Trophoblast cell (in vitro differentiated cells and primary cell): Measurements from ENCODE around the gene ADA.
"Not testable (repeated sequence)": the region's sequence is repeated elsewhere in the genome, so short reads cannot be mapped to it uniquely, and the experiment has no call there.

Source experiments
- DNase-seq, 2 donors: peaks; one replicate each; pipeline ENCODE4 v3.0.0-alpha.2; 2016
- H2AFZ ChIP-seq: 2 replicates; pipeline ENCODE4 v1.6.1; 2013; ENCODE audit warnings: low read length, moderate library complexity, mild to moderate bottlenecking; ENCODE audit not compliant: insufficient read depth, poor library complexity
- H2AK5ac ChIP-seq: 2 replicates; pipeline ENCODE4 v1.6.1; 2013; ENCODE audit warnings: mild to moderate bottlenecking, low read length
- H2BK120ac ChIP-seq: 2 replicates; pipeline ENCODE4 v1.6.1; 2013; ENCODE audit warnings: low read length, mild to moderate bottlenecking, moderate library complexity; ENCODE audit not compliant: insufficient read depth, poor library complexity
- H2BK12ac ChIP-seq: 2 replicates; pipeline ENCODE4 v1.6.1; 2013; ENCODE audit warnings: mild to moderate bottlenecking, low read length, moderate library complexity
- H2BK5ac ChIP-seq: 2 replicates; pipeline ENCODE4 v1.6.1; 2013; ENCODE audit warnings: low read length, low read depth, moderate library complexity, mild to moderate bottlenecking; ENCODE audit not compliant: poor library complexity
- H3K14ac ChIP-seq: 2 replicates; pipeline ENCODE4 v1.6.1; 2013; ENCODE audit warnings: mild to moderate bottlenecking, low read length
- H3K18ac ChIP-seq: 2 replicates; pipeline ENCODE4 v1.6.1; 2013; ENCODE audit warnings: mild to moderate bottlenecking, low read length
- H3K23ac ChIP-seq: 2 replicates; pipeline ENCODE4 v1.6.1; 2013; ENCODE audit warnings: low read length
- H3K27ac ChIP-seq: 2 replicates; pipeline ENCODE4 v1.5.1; 2013; ENCODE audit warnings: low read depth, mild to moderate bottlenecking, inconsistent platforms, low read length, moderate library complexity
- H3K27me3 ChIP-seq: 2 replicates; pipeline ENCODE4 v1.6.1; 2013; ENCODE audit warnings: inconsistent platforms, mild to moderate bottlenecking, low read length, moderate library complexity; ENCODE audit not compliant: insufficient read depth
- H3K36me3 ChIP-seq, 2 experiments: 1 replicate in 1 of 2; 2 replicates in 1 of 2; pipeline ENCODE4 v1.6.1; 2013; ENCODE audit warnings: low read length in 2 of 2, mild to moderate bottlenecking in 2 of 2, moderate library complexity in 1 of 2; ENCODE audit not compliant: insufficient read depth in 2 of 2, control insufficient read depth in 1 of 2
- H3K4ac ChIP-seq: 2 replicates; pipeline ENCODE4 v1.6.1; 2013; ENCODE audit warnings: low read depth, mild to moderate bottlenecking, low read length, moderate library complexity
- H3K4me1 ChIP-seq, 2 experiments: 1 replicate in 1 of 2; 2 replicates in 1 of 2; pipeline ENCODE4 v1.6.1; 2013; ENCODE audit warnings: low read length in 2 of 2, mild to moderate bottlenecking in 2 of 2, moderate library complexity in 1 of 2; ENCODE audit not compliant: insufficient read depth in 2 of 2, control insufficient read depth in 1 of 2
- H3K4me2 ChIP-seq: 2 replicates; pipeline ENCODE4 v1.6.1; 2013; ENCODE audit warnings: inconsistent platforms, mild to moderate bottlenecking, low read length, moderate library complexity
- H3K4me3 ChIP-seq: 2 replicates; pipeline ENCODE4 v1.5.1; 2013; ENCODE audit warnings: mild to moderate bottlenecking, low read depth, low read length, inconsistent platforms
- H3K79me1 ChIP-seq: one replicate; pipeline ENCODE4 v1.6.1; 2013; ENCODE audit warnings: low read length
- H3K79me2 ChIP-seq: 2 replicates; pipeline ENCODE4 v1.6.1; 2013; ENCODE audit warnings: low read length, mild to moderate bottlenecking; ENCODE audit not compliant: control insufficient read depth, insufficient read depth, poor library complexity
- H3K9ac ChIP-seq: 2 replicates; pipeline ENCODE4 v1.6.1; 2013; ENCODE audit warnings: mild to moderate bottlenecking, low read length
- H3K9me3 ChIP-seq: 2 replicates; pipeline ENCODE4 v1.6.1; 2013; ENCODE audit warnings: low read depth, mild to moderate bottlenecking, control low read depth, inconsistent platforms, low read length; ENCODE audit not compliant: insufficient read depth
- H4K12ac ChIP-seq: 2 replicates; pipeline ENCODE4 v1.6.1; 2013; ENCODE audit warnings: low read depth, mild to moderate bottlenecking, low read length, moderate library complexity
- H4K8ac ChIP-seq: 2 replicates; pipeline ENCODE4 v1.6.1; 2013; ENCODE audit warnings: low read depth, mild to moderate bottlenecking, low read length, moderate library complexity
- H4K91ac ChIP-seq: one replicate; pipeline ENCODE4 v1.6.1; 2013; ENCODE audit warnings: low read depth, mild to moderate bottlenecking, low read length, moderate library complexity
- WGBS: extraction: QIAGEN DNeasy Blood & Tissue Kit; methylation state at CpG from one replicate; pipeline ENCODE4 v1.1.7; 2013; ENCODE audit warnings: missing lambda C conversion rate; ENCODE audit not compliant: insufficient read length, insufficient coverage; ENCODE audit errors: extremely low coverage; 5-methylcytosine and 5-hydroxymethylcytosine counted together

ADA gene

GRCh38 chr20:44658810-44659209 is 7.3 kb upstream of the ADA start:
- H2AK5ac ChIP-seq, result no peak overlapping the region
- no peak overlapping the region for H4K12ac ChIP-seq
- no peak overlapping the region for H3K23ac ChIP-seq
- peaks cover 3% of the 10 kb centered on the region for H3K9me3 ChIP-seq
- no peaks in the 10 kb centered on the region for H3K79me1 ChIP-seq
- H3K4ac ChIP-seq, result no peak overlapping the region
- no peak overlapping the region for H2AFZ ChIP-seq
- H3K27ac ChIP-seq, result no peak overlapping the region
- no peaks in the 10 kb centered on the region for H3K79me2 ChIP-seq
- no peak for DNase-seq
- H4K91ac ChIP-seq, result no peak overlapping the region
- no peak overlapping the region for H4K8ac ChIP-seq
- no peak overlapping the region for H2BK12ac ChIP-seq
- no peak overlapping the region for H3K4me2 ChIP-seq
- no peak overlapping the region for H3K4me3 ChIP-seq
- H2BK5ac ChIP-seq, result no peak overlapping the region
- no peak overlapping the region for H3K9ac ChIP-seq
- H3K14ac ChIP-seq, result no peak overlapping the region
- no peaks in the 10 kb centered on the region for H3K4me1 ChIP-seq
- H3K27me3 ChIP-seq, result no peaks in the 10 kb centered on the region
- H2BK120ac ChIP-seq, result no peak overlapping the region
- no peaks in the 10 kb centered on the region for H3K36me3 ChIP-seq
- H3K18ac ChIP-seq, result no peak overlapping the region

DNA sequence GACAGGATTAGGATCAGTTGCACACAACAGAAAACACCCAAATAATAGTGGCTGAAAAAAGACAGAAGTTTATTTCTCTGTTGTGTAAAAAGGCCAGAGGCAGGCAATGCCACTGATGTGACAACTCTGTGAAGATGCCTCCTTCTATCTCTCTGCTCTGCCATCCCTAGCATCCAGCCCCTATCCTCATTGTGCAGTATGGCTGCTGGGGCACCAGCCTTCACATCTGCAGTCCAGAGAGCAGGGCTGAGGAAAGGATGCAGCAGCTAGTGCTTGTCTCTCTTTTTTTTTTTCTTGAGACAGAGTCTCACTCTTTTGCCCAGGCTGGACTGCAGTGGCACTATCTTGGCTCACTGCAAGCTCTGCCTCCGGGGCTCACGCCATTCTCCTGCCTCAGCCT is 6.4 kb upstream of the ADA start:
- H3K18ac ChIP-seq, result no peak overlapping the region
- H2BK5ac ChIP-seq, result no peak overlapping the region
- H3K4me2 ChIP-seq, result no peak overlapping the region
- H3K36me3 ChIP-seq, result no peaks in the 10 kb centered on the region
- no CpG with 5 or more reads among the region's 2 CpGs for WGBS
- H3K4me1 ChIP-seq, result no peaks in the 10 kb centered on the region
- H3K27ac ChIP-seq, result no peak overlapping the region
- H3K79me1 ChIP-seq, result no peaks in the 10 kb centered on the region
- DNase-seq, result no peak
- H3K14ac ChIP-seq, result no peak overlapping the region
- H4K12ac ChIP-seq, result no peak overlapping the region
- H3K4ac ChIP-seq, result no peak overlapping the region
- H2BK120ac ChIP-seq, result no peak overlapping the region
- H3K9me3 ChIP-seq, result peaks cover 3% of the 10 kb centered on the region
- H3K27me3 ChIP-seq, result no peaks in the 10 kb centered on the region
- H3K23ac ChIP-seq, result no peak overlapping the region
- H4K91ac ChIP-seq, result no peak overlapping the region
- H2BK12ac ChIP-seq, result no peak overlapping the region
- H3K79me2 ChIP-seq, result no peaks in the 10 kb centered on the region
- H2AFZ ChIP-seq, result no peak overlapping the region
- no peak overlapping the region for H3K9ac ChIP-seq
- H4K8ac ChIP-seq, result no peak overlapping the region
- no peak overlapping the region for H2AK5ac ChIP-seq
- H3K4me3 ChIP-seq, result no peak overlapping the region

DNA sequence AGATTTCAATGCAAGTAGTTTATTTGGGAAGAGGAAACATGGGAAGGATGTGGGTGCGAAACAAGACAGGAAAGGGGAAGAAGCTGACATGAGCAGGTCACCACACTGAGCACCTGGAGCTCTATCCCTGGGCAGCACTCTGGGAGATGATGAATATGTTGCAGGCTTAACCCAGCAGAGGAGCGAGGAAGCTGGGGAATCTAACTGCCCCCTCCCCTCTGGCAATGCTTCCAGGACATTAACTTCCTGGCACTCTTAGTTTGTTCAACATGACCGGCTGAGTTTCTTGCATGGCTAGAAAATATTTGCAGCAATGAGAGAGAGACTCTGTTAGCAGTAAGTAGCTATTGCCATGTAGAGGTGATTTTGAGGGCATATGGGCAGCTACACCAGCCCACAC is 4.9 kb upstream of the ADA start:
- Histone ChIP-seq H3K4me3 (no peak overlapping the region), H2BK5ac (no peak overlapping the region), H4K91ac (no peak overlapping the region), H3K4ac (no peak overlapping the region), H3K79me1 (peaks cover 6% of the 10 kb centered on the region), H3K14ac (no peak overlapping the region), H3K27ac (no peak overlapping the region), H3K36me3 (no peaks in the 10 kb centered on the region), H3K27me3 (no peaks in the 10 kb centered on the region), H3K79me2 (peaks cover 2% of the 10 kb centered on the region), H2BK120ac (no peak overlapping the region), H2BK12ac (no peak overlapping the region), H3K9ac (no peak overlapping the region), H4K8ac (no peak overlapping the region), H4K12ac (no peak overlapping the region), H2AFZ (no peak overlapping the region), H3K4me2 (no peak overlapping the region), H3K4me1 (no peaks in the 10 kb centered on the region), H3K18ac (no peak overlapping the region), H3K23ac (no peak overlapping the region), H2AK5ac (no peak overlapping the region), H3K9me3 (peaks cover 1% of the 10 kb centered on the region)
- WGBS, result no CpG with 5 or more reads among the region's 3 CpGs
- no peak for DNase-seq

GRCh38 chr20:44654210-44654609 is 2.7 kb upstream of the ADA start:
- H3K23ac ChIP-seq, H3K4me2 ChIP-seq, H3K4ac ChIP-seq, H3K79me2 ChIP-seq, H3K27ac ChIP-seq, H4K8ac ChIP-seq, H3K27me3 ChIP-seq, H2AK5ac ChIP-seq, H3K4me1 ChIP-seq, H3K4me3 ChIP-seq, H4K91ac ChIP-seq, H2BK12ac ChIP-seq, H3K18ac ChIP-seq, H2AFZ ChIP-seq, H3K14ac ChIP-seq, H3K36me3 ChIP-seq, H2BK5ac ChIP-seq, H3K9ac ChIP-seq, H4K12ac ChIP-seq, DNase-seq, H2BK120ac ChIP-seq, H3K9me3 ChIP-seq: not testable (repeated sequence)
- WGBS, result no CpG with 5 or more reads among the region's 5 CpGs
- peaks cover 13% of the 10 kb centered on the region for H3K79me1 ChIP-seq
